Stimulated activated CD8-positive, alpha-beta memory T cell treated with anti-CD3 and anti-CD28 coated beads, Interleukin-7, amount 100 ng/mL, for 24 hours (primary cell): ENCODE results near the gene HTD2.

Experiments used
- DNase-seq: peaks from one replicate; pipeline ENCODE4 v3.0.0-alpha.2; 2020; ENCODE audit warnings: low read depth

HTD2 gene

DNA sequence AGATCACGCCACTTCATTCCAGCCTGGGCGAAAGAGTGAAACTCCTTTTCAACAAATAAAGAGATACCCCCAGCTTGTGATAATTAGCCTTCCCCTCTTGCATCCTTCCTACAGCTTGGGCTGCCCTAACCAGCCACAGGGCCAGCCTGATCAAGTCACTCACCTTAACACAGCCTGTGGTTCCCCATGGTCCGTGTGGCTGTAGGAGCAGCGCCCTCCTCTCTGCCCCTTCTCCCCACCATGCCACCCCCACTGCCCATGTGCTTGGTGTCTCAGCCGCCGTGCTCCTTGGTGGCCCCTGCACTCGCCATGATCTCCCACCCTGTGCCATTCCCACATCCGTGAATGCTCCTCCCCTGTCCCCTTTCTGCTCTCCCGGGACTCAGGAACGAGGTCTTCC lies 13.5 kb upstream of the HTD2 start:
- DNase-seq: no peak

DNA sequence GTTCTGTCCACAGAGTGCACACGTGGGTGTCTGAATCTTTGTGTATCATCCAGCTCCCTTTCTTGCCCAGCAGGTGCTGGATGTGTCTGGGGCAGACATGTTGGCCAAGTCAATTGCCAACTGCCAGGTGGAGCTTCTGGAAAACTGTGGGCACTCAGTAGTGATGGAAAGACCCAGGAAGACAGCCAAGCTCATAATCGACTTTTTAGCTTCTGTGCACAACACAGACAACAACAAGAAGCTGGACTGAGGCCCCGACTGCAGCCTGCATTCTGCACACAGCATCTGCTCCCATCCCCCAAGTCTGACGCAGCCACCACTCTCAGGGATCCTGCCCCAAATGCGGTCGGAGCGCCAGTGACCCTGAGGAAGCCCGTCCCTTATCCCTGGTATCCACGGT lies 12.8 kb upstream of the HTD2 start:
- no peak for DNase-seq

DNA sequence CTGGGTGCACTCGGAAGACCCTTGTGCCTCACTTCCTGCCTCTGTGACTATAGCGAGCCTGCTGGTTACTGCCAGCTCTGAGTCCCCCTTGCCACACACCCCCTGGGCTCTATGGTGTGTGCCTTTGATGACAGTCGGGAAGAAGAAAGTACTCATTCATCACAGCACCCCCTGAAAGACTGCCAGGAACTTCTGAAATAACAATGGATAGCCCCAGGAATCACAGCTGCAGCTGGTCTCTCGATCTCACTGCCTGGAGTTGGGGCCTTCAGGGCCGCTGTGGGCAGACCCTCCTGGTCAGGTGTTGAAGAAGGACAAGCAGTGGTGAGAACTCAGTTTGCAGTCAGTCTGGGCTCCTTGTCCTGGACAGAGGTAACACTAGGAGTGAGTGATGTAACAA lies 10.1 kb upstream of the HTD2 start:
- no peak for DNase-seq

DNA sequence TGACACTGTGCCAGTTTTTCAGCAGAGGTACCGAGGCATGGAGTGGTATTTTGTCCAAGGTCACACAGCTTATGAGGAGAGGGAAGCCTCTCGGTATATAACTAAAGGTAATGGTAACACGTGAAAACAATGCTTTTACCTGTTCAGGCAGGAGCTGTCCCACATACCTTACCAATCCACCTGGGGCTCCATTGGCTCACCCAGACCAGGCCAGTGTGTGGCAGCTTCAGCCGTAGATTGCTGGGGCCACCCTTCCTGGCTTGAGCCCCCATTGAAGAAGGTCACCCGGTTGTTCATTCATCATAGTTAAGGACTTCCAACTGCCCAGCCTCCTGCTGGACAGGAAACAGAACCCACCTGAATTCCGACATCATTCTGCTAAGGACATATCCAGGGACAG lies 9.5 kb upstream of the HTD2 start:
- no peak for DNase-seq

DNA sequence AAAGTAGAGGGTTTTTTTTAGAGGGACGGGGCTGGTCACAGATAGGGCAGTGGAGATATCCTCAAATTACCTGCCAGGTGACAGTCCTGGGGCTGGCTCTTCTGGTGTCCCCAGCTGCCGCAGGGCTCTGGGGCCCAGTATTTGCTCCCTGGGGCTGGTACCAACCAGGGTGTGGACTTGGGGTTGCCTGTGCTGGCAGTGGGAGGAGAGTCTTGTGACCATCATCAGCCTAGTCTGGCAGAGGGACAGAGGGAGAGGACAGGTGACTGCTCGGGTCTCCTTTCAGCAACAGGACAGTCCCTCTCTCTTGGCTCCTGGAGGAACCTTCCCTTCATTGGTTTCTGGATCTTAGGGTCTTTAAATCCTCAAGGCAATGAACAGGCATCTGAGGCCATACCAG lies 8.1 kb upstream of the HTD2 start:
- no peak for DNase-seq

DNA sequence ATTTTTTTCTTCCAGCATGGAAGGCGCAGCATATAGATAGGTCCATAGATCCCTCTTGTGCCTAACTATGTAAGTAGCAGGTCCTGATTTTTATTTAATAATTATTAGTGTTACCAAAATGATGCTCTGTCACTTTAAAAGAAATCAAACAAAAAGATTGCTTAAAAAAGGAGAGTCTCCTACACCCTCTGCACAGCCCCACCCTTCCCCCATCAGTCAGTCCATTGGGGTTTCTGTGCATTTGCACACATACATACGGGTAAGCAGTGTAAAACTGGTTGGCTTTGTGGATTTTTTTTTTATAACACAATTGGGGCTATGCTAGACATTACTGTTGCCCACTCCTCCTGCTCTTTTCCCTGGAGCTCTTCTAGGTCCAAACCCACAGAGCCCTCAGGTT lies 7.2 kb upstream of the HTD2 start:
- DNase-seq: no peak

DNA sequence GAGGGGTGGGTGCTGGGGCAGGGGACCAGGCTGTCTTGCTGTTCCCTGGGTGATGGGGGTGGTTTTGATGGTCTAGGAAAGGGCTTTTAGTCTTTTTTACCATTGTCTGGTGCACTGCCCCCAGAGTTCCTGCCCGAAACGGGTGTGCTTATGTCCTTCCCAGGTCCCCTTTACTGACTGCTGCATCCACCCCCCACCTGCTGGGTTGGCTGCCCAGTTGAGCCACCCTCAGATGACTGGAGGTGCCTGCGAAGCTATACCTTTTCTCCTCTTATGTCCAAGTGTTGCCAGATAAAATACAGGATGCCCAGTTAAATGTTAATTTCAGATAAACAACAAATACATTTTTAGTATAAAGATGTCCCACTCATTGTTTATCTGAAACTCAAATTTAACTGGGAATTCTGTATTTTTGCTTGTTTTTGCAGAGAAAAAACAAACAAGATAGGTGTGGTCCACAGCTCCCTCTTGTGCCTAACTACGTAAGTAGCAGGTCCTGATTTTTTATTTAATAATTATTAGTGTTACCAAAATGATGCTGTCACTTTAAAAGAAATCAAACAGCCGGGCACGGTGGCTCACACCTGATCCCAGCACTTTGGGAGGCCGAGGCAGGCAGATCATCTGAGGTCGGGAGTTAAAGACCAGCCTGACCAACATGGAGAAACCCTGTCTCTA lies 6.3 kb upstream of the HTD2 start:
- DNase-seq: no peak

DNA sequence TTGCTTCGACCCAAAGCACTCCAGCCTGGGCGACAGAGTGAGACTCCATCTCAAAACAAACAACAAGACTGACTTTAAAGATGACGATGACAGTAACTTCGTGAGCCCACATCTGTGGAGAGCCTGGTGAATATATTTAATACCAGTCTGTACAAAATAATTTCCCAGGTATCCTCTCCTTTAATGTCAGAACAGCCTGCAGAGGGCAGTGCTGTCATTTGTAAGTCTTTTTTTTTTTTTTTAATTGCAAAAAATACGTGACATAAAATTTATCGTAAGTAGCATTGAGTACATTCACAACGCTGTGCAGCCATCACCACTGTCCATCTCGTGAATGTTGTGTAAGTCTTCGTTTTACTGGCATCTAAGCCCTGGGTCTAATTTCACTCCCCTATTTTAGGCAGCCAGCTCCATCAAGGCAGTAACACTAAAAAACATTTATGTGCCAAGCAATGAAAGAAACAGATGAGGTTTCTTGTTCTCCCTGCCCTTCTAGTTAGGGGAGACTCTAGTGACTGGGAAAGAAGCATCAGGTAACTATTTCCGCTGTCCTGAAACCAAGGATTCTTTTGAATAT lies 1.4 kb downstream of the HTD2 start:
- DNase-seq: no peak

DNA sequence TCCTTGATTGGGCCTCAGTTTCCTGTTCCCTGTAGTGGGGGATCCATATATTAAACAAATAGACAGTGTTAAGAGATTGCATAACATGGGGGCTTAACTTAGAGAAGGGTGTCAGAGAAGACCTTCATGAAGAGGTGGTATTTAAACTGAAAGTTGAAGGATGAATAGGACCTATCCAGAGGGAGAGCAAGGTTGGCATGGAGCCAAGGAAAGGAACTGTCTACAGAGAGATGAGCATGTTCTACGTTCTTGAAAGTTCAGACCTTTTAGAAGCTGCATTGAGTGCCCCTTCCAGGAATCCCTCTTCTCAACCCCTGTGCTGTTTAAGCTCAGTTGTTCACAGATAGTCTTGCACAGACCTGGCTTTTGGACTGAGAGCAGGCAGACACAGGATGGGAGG lies 2.4 kb downstream of the HTD2 start:
- no peak for DNase-seq

DNA sequence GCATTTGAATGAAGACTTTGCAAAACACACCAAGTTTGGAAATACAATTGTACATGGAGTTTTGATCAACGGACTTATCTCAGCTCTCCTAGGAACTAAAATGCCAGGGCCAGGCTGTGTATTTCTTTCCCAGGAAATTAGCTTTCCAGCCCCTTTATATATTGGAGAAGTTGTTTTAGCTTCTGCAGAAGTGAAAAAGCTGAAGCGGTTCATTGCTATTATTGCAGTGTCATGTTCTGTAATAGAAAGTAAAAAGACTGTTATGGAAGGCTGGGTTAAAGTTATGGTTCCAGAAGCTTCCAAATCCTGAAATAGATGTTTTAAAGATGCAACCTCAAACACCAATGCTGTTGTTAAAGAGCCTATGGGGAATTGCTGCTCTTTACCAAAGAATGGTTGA lies 11.5 kb downstream of the HTD2 start:
- DNase-seq: no peak

DNA sequence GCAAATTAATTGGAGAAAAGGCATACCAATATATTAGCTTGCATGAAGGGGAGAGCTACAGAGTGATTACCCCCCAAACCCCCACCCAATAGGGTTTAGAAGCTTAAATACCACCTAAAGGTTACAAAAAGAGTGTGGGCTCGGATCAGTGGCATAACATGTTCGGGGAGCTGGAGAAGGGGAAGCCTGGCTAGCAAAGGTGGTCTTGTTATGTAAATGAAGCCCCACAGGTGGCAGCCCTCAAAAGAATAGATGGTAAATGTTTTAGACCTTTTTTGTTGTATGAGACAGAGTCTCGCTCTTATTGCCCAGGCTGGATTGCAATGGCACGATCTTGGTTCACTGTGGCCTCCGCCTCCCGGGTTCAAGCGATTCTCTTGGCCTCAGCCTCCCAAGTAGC lies 15.5 kb downstream of the HTD2 start:
- no peak for DNase-seq

DNA sequence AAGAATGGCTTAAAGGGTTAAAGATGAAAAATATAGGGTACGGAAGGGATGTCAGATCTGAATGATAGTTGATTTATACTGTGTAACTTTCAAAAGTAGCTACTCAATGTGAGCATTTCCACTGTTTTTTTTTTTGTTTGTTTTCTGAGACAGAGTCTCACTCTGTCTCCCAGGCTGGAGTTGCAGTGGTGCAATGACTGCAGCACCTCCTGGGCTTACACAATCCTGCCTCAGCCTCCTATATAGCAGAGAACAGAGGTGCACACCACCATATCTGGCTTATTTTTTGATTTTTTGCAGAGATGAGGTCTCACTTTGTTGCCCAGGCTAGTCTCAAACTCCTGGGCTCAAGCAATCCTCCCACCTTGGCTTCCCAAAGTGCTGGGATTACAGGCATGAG lies 16.5 kb downstream of the HTD2 start:
- no peak for DNase-seq

DNA sequence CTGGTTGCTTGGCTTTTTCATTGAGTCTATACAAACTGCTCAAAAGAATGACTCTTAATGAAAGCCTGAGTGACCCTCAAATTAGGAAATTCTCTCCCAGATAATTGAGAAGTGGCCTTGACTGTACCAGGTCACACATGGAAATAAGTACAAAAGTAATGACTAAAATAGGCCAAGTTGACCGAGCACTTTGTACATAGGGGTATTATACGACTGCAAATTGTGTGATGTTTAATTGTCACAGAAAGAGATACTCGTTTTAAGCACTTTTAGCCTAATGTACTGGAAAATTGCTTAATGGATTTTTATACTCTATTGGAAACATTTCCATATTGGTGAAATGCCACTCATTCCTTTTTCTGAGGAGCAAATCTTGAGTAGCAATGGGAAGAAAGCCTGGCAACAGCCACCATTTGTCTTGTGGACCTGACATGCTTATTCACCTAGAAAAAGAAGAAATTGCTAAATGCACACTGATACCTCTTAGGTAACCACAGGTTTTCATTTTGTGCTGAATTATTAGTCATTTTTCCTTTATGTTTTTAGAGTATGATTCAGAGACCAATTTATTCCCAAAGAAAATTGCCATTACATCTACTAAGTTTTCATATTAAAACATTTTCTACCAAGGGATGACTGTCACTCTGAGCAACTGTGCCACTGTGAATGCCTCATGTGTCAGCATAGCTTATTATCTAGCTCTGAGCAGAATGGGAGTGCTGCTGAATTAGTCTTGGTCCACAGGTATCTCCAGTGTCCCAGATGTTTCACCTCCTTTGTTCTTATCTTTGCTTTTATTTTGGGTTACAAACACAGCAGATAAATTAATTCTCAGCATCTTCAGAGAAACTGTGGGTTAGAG lies 17.4 kb downstream of the HTD2 start:
- DNase-seq: no peak

DNA sequence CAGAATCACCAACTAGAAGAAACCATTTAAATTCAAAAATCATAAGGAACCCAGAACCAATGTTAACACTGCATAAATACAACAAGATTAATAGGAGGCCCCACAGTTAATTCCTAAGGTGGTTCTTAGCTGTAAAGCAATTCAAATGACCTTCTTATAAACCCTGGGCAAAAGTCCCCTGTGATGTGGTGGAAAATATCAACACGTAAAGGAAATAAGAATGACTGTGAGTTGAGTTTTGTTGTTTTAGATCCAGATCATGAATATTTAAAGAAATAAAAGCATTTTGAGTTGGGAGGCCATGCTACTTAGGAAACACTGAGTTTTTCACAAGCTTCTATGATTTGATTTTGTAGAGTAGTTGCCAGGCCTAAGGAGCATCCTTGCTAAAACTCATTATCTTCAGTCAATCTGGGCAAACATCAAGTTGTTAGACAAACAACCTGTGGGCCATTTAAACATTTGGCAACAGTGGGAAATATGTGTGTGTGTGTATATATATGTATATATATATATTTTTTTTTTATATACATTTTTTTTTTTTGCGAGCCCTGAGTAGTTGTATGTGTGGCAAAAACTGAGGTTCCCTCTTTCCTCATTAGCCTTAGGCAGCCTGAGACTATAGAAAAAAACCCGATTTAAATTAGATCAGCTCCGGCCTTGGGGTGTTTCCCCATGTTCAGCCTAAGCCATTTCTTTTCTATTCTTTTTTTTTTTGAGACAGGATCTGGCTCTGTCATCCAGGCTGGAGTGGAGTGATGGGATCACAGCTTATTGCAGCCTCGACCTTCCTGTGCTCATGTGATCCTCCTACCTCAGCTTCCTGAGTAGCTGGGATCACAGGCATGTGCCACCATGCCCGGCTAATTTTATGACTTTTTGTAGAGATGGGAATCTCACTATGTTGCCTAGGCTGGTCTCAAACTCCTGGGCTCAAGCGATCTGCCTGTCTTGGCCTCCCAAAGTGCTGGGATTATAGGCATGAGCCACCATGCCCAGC lies 18.4 kb downstream of the HTD2 start:
- DNase-seq: no peak

DNA sequence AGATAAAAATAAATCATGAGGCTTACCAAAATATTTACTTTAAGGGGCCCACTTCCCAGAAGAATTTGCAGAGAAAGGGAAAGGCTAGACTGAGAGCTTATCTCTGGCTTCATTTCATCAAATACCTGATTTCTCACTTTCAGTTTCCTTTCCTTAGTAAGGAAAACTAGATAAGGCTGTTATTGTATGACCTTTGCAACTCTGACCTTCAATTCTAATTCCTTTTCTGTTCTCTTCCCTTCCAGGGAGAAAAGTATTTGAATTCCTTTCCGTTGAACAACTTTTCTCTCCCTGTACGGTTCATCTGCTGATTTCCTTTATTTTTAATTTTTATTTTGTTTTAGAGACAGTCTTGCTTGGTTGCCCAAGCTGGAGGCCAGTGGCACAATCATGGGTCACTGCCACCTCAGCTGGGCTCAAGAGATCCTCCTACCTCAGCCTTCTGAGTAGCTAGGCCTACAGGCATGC lies 19.2 kb downstream of the HTD2 start:
- no peak for DNase-seq

DNA sequence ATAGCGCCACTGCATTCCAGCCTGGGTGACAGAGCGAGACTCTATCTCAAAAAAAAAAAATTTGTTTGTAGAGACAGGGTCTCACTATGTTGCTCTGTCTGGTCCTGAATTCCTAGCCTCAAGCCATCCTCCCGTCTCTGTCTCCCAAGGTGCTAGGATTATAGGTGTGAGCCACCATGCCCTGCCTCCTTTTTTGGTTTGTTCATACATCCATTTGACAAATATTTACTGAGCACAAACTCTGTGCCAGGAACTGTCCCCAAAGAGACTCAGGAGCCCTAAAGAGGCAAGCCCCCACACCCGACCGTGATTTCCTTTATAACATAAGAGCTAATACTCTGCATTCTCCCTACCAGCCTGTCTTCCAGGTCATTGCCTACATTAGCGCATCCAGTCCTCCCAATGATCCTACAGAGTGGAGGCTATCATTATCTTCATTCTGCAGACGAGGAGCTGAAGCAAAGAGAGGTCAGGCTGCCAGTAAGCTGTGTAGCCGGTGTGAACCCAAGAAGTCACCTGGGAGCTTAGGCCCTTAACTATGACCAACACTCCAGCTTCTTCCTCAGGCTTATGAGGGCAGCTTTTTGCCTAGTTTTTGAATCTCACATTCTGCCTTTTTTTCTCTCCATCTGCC lies 20.1 kb downstream of the HTD2 start:
- DNase-seq: no peak

DNA sequence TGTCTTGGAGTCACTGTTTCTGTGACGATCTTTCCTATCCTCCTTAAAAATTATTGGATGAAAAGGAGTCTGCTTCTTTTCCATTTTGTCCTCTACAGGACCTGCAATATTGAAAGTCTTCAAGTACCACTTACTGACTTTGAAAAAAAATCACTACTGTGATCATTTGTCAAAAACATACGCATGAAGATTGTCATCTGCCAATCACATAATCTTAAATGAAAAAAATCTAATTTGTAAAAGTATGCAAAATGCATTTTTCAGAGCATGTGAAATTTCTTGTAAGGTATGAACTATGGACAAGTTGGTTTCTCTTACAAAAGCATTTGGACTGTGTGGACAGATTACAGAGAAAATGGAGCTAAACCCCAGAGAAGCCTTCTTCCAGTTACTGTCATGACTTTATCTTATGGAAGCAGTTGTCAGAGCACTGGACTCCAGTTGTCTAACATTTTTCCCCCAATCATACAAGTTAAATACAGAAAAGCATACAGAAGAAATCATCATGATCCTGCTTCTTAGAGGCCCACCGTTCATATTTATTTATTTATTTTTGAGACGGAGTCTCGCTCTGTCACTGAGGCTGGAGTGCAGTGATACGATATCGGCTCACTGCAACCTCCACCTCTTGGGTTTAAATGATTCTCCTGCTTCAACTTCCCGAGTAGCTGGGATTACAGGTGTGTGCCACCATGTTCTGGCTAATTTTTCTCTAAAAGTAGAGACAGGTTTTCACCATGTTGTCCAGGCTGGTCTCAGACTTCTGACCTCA lies 23.0 kb downstream of the HTD2 start:
- no peak for DNase-seq

DNA sequence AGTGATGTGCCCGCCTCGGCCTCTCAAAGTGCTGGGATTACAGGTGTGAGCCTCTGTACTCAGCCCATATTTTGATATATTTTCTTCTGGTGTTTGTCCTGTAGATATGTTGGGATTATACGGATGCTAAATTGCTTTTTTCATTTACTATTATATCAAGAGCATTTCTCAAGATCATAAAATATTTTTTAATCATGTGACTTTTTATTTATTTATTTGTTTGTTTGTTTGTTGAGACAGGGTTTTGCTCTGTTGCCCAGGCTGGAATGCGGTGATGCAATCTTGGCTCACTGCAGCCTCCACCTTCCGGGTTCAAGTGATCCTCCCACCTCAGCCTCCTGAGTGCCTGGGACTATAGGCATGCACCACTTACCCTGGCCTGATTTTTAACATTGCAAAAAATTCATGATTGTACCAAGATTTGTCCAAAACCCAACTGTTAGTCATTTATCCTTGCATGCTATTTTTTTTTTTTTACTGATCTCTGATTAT lies 23.6 kb downstream of the HTD2 start:
- DNase-seq: no peak

DNA sequence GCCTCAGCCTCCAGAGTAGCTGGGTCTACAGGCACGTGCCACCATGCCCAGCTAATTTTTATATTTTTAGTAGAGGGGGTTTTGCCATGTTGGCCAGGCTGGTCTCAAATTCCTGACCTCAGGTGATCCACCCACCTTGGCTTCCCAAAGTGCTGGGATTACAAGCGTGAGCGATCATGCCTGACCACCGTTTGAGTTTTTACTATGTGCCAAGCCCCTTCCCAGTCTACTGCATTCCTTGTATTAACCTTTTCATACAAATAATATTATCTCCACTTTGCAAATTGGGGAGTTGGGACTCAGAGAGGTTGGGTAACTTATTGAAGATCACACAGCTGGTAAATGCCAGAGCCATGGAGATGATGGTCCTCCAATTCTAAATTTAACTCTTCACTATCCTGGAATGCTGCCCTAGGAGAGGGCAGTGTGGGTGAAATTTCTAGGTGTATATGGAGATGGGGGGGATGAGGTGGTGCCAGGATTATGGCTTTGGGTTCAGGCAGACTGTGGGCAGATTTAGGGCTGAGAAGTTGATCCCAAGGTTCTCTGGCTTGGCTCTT lies 25.4 kb downstream of the HTD2 start:
- no peak for DNase-seq

DNA sequence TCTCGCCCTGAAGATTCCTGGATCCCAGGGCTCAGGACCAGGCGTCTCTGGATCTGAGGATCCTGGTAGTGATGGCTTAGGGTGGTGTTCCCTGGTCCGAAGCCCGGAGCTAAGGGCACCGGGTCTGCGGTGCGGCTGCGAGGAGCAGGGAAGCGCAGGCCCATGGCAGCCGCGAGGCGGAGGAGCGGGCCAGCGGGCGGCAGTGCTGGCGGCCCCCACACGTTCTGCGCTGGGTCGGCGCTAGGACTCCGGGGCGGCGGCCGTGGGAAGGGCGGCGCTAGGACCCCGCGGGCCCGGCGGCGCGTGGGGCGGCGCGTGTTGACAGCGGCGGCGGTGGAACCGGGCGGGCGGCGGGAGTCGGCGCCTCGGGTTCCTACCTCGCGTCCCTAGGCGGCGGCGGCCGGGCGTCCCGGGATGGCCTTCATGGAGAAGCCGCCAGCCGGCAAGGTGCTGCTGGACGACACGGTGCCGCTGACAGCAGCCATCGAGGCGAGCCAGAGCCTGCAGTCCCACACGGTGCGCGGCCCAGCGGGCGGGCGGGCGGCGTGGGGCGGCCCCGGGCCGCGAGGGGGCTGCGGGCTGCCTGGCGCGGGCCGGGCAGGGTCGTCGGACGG lies 26.4 kb downstream of the HTD2 start, which contains the start of gene PXK:
TSS of gene PXK (plus strand) at position 318 of the 614 bp plus-strand sequence. CDS start at position 415, 97 bp downstream.
- peak; percentile 34 for DNase-seq
